ENCODE results near the gene AP3S2.

- TF ChIP-seq CTCF (IDR thresholded peaks at IDR 0.05 in 2 of 3, conservative IDR thresholded peaks at IDR 0.05 in 1 of 3; ENCODE audit: borderline replicate concordance in 1 of 3, insufficient read depth in 1 of 3, low read depth in 2 of 3, low read length in 2 of 3) (no peak), POLR2A (IDR thresholded peaks at IDR 0.05; ENCODE audit: borderline replicate concordance, extremely low read depth, insufficient read depth, insufficient read length) (no peak), POLR2AphosphoS5 (IDR thresholded peaks at IDR 0.05; ENCODE audit: low read depth, low read length) (no peak)
These were observed 103.6 kb downstream of the AP3S2 start for GRCh38 chr15:89790206-89790605.
